WTC11 (cell line): Measurements from ENCODE around the gene EPB41.

Experiments
- CTCF ChIP-seq: fragments of 200-600 bp; IDR thresholded peaks from 2 replicates; pipeline ENCODE4 v1.8.0; 2022; ENCODE audit warnings: antibody characterized with exemption
- ESRRA ChIP-seq: sonication (generic); formaldehyde crosslinking; IDR thresholded peaks from 2 replicates; pipeline ENCODE4 v1.8.1; 2022; ENCODE audit warnings: mild to moderate bottlenecking, missing genetic modification reagents, borderline replicate concordance
- JUN ChIP-seq: sonication (generic); formaldehyde crosslinking; IDR thresholded peaks from 2 replicates; pipeline ENCODE4 v1.8.0; 2023; ENCODE audit warnings: mild to moderate bottlenecking, missing genetic modification reagents
- MAX ChIP-seq: sonication (generic); formaldehyde crosslinking; IDR thresholded peaks from 2 replicates; pipeline ENCODE4 v1.8.0; 2022; ENCODE audit warnings: mild to moderate bottlenecking, missing genetic modification reagents
- SMAD3 ChIP-seq: sonication (generic); formaldehyde crosslinking; IDR thresholded peaks from 2 replicates; pipeline ENCODE4 v1.8.0; 2022; ENCODE audit warnings: missing genetic modification reagents, mild to moderate bottlenecking, borderline replicate concordance
- ZBTB43 ChIP-seq: sonication (generic); formaldehyde crosslinking; IDR thresholded peaks from 2 replicates; pipeline ENCODE4 v1.8.1; 2023; ENCODE audit warnings: mild to moderate bottlenecking, missing genetic modification reagents
- ZNF317 ChIP-seq: sonication (generic); formaldehyde crosslinking; IDR thresholded peaks from 2 replicates; pipeline ENCODE4 v1.8.1; 2023; ENCODE audit warnings: low read depth, mild to moderate bottlenecking, moderate library complexity, missing genetic modification reagents, borderline replicate concordance

GRCh38 chr1:28936528-28936927 is 22.2 kb downstream of the EPB41 start:
- TF ChIP-seq MAX = no peak
- TF ChIP-seq ESRRA (CRISPR knock-in tag) = no peak
- TF ChIP-seq JUN (CRISPR knock-in tag) = no peak
- no peak for TF ChIP-seq SMAD3 (CRISPR knock-in tag)
- TF ChIP-seq ZBTB43 = no peak
- no peak for TF ChIP-seq ZNF317 (CRISPR knock-in tag)
- TF ChIP-seq CTCF = no peak
